GM19372 (cell line): ENCODE data around the gene FSHR.

Source experiments
- ATAC-seq: cut with Tn5 transposase; IDR thresholded peaks from one replicate; pipeline ENCODE4 v1.9.1; 2021; ENCODE audit warnings: mild to moderate bottlenecking, low read depth, moderate library complexity; ENCODE audit not compliant: unreplicated experiment

Gene FSHR

DNA sequence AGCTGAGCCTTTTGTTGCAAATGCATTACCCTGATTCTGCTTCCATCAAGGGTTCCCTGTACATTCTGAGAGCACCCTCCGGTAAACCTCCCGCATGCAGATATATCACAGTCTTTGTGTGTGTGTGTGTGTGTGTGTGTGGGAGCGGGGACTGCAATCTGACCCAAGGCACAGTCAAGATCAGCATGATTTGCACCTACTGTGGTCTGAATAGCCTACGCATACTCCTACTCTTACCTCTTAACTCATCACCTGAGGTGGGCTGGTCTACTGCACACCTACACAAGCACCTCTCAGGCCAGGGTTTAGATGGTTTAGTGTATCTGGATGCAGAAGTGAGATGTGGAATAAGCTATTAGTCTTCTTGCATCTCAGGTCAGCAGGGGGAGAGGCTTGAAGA, 174.6 kb downstream of the FSHR start:
- no peak for ATAC-seq

DNA sequence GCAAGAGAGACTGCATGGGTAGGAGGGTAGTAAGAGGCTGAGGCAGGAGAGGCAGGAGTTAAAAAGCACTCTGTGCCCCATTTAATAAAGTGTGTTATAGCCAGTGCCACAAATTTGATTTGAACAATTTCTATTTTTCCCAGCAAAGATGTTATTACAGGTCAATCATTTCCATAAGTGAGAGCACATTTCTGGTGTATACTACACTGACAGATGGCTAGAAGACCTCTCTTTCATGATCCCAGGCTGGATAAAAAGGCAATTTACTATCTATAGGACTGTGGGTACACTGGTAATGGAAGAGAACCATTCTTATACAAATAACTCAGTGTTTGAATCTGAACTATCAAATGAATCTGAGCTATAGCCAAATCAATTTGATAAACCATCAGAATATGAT, 176.2 kb downstream of the FSHR start:
- no peak for ATAC-seq

DNA sequence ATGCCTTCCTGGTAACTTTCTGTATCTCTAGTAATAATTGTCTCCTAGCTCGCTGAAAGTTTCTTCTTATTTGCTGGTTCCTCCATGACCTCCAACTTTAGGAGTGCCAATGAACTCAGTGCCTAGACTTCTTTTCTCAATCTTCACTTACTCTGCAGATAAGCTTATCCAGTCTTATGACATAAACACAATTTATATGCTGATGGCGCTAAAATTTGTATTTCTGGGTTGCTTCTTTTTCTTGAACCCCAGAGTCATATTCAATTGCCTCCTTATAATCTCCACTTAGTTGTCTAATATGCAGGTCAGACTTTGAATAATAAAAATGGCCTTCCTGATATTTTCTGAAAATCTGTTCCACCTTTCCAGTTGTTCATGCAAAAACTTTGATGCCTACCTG, 182.5 kb downstream of the FSHR start:
- no peak for ATAC-seq

DNA sequence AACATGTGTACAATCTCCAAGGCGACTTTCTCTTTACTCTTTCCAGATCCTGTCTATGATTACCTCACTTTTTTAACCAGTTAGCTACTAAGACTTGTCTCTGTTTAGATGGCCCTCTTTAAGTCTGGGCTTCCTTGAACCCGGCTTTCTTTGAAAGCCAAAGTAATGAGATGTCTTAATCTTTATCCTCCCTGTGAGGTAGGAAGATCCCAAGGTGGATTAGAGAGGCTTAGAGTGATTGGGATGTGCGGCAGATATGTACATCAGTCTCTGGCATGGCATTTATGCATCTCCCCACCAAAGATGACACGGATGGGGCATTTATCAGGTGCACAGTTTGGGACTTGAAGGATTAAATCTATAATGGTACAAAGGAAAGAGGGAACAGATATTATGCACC, 186.3 kb downstream of the FSHR start:
- ATAC-seq: no peak

DNA sequence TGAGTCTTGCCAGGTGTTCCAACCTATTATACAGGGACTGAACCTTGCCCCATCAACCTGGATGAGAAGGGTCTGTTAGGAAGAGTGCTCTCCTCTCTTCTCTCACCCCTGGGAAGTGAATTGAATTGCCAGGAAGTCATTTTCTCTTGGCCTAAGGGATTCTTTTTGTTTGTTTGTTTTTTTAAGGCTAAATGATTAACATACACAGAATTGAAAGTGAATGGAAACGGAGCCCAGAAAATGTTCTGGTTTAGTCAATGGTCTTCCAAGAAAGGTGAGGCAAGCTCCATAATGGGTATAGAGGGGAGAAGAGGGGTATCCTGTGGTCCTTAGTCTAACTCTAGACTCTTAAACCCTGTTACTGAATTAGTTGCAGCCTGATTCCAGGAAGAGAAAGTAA, 189.1 kb downstream of the FSHR start:
- no peak for ATAC-seq

DNA sequence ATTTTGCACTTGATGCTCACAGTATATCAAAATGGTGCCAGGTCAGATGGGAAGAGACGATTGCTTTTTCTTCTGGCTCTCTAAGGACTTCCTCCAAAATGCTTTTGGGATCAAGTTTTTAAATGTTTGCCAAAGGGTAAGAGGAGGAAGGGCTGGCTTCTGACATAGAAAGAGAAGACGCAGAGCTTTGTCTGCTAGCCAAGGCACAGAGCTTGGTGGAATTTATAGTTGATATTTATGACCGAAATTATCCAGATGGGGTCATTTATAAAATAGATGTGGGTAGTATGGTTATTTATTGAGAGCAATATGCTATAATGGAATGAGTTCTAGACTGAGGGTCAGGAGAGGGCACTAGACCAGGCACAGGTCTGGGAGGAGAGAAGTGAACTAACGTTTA, 193.3 kb downstream of the FSHR start:
- ATAC-seq: no peak

DNA sequence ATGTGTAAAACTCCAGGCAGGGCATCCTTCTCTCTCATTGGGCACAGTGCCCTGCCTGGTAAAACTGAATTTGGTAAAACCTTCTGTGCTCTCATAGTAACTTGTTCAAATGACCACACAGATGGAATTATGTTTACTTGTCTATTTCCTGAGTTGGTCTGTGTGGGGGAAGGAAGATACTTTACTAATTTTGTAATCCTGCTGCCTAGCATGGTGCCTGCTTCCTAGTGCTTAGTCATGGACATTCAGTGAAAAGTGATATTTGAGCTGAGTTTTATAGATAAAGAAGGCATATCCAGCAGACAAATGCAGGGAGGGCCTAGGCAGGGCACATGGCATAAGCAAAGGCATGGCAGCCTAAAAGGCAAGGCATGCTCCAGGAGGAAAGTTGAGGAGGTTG, 199.4 kb downstream of the FSHR start:
- ATAC-seq: no peak

DNA sequence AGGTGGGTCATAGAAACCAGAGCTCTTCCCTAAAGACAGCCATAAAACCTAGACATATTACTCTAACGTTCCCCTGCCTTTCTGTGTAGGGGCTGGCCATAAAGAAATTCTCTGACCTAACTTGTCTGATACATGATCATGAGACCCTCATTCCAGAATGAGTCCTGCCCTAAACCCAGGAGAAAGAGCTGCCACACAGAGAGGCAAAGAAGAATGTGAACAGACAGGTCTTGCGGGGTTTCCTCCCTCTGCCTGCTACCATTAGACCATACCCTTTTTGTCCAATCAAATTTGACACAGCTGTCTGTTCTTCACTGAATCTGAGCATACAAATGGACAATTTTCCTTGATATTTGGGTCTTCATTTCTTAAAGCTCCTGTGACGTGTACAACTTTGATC, 200.0 kb downstream of the FSHR start:
- ATAC-seq: no peak

DNA sequence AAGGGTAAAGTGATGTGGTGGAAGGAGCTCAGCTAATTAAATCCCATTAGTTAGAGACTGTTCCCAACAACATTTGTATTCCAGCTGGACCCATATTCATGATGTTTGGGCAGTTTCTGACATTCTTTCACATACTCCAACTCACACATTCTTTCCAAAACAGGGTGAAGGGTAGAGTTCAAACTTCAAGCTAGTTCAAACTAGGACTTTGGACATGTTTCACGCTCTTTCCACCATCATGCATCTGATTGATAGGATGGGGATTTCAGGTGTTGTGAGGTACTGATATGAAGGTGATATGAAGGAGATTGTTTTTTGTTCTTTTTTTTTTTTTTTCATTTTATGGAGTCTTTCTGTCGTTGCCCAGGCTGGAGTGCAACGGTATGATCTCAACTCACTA, 201.7 kb downstream of the FSHR start:
- ATAC-seq: no peak

DNA sequence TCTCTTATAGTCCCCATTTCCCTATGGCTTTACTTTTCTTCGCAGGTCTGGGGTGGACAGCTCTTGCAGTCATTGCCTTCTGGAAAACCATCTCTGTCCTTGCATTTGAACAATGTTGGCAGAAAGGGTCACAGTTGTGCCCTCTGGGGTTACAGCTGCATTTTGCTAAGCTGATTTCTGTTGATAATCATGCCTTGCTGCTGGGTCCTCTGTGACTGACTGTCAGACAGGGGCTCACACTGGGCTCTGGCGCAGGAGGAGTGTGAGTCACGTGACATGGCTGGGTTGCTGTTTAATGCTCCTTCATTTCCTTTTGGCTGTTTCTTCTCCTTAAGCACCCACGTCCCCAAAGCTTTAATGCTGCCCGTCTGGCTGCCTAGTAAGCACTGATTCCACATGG, 202.2 kb downstream of the FSHR start:
- ATAC-seq: no peak

DNA sequence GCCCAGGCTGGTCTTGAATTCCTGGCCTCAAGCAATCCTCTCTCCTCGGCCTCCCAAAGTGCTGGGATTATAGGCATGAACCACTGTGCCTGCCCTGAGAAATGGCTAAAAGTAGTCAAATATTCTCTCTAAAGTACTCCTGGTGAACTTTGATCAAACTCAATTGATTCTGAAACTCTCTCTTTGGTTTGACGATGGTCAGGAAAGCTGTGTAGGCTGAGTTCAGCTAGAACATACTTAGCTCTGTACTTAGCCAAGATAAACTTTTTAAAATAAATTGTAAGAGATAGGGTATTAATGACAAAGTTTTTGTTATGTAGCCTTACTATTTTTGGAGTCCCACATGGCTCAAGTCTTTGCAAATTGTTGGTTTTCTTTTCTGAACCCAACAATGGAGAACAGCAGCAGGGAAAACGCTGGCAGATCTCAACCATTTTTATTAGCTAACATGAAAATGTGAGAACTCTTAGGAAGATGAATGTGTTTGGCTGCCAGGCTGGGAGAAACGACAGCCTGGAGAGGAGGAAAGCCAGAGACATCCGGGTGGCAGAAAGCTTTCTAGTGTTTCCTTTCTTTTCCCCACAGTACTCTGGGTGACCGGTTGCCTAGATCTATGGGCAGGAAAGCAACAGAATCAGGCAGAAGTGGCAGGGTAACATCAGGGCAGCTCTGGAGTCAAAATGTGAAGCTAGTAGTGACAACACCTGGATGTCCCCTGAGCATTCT, 205.8 kb downstream of the FSHR start:
- no peak for ATAC-seq

DNA sequence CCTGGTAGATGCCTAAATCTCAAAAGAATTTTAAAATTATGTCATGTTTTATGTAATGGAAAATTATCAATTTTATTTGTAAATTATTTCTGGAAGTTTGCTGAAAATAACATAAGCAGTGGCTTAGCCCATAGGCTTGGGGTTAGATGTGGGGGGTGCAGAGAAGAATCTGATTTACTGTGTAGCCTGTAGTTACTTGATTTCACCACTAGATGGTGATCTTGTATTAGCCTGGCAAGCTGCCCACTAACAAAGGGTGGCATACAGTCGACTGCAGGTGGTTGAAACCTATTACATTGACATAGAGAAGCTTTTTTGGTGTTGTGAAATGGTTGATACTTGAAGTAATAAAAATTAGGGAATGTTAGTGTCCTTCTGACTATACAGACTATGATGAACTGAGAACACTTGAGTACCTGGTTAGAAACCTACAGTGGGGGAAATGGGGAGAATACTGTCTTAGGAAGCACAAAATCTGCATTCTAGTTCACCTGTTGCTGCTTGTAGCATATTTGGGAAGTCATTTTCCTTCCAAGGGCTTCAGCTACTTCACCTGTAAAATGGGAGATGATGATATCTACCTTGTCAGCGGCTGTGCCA, 207.8 kb downstream of the FSHR start:
- peak; percentile 89 for ATAC-seq

DNA sequence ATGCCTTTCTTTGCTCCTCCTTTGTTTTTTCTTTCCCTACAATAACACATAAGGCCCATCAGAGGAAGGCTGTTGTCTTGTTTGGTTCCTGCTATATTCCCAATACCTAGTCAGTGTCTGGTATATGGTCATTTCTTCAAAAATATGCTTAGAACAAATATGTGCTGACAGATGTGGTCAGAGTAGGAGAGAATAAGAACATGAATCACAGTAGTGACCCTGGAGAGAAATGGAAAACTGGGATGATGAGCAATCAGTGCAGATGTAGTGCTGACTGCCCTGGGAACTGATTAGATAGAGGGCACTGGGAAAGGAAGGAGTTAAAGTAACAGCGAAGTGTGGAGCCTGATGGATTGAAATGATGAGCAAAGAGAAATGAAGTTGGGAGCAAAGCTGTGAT, 209.4 kb downstream of the FSHR start:
- ATAC-seq: no peak

DNA sequence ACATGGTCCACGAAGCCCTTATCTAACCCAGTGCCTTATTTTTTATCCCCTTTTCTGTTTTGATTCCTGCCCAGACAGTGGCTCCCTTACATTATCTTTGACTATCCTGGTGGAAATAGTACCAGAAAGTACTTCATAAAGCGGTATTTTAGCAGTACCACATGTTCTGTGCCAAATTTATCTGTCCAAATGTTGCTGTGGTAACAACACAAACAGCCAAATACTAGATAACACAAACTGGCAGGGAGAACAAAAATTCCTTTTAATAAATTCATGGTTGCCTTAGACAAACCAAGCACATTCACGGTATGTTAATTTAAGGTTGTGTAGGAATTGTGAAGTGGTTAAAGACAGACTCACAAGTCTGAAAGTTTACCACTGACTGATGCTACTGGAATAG, 210.9 kb downstream of the FSHR start:
- ATAC-seq: no peak

DNA sequence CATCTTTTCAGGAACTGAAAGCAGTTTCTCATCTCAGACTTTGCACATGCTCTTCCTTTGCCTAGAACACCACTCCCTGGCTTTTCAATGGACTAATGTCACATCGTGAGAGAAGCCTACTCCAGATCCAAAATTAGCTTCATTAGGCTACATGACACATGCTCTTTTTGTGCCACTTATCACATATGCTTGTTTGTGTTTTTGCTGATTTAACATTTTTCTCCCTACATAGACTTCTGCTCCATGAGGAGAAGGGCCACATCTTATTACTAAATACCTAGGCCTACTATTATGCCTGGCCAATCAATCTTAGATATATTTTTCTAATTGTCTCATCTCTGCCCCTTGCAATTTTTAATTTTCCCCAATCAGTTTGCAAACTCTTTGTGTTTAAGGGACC, 212.4 kb downstream of the FSHR start:
- no peak for ATAC-seq

DNA sequence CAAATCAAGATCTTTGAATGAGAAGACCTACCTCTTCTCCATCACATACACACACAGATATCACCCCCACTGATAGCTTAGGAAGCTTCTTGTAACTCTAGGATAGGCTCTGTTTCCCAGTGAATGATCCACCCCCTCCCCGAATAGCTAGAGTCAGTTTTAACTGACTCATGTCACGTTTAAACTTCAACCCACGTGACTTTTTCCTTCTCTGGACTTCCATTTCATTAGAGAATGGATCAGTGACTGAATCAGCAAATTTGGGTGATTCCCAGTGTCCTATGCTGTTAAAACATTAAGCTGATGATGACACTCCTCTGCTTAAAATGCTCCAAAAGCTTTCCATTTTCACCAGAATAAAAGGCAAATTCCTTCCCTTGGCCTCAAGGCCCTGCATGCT, 212.9 kb downstream of the FSHR start:
- no peak for ATAC-seq

DNA sequence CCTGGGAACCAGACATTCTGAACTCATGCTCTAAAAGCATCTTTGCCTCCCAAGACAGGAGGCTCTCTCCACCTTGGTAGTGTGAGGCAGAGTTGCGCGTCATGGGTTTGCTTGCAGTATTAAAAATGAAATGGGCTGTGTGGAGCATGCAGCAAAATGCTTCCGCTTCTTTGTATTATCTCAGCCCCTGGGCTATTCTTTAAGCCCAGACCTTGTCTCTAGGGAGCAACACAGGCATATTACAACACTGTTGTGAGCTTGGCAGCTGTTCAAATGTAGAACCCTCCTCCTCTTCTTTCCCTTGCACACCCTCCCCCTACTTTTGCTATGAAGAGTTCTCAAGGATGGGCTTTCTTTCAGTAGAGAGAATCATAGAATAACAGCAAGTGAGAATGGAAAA, 213.7 kb downstream of the FSHR start:
- ATAC-seq: no peak

DNA sequence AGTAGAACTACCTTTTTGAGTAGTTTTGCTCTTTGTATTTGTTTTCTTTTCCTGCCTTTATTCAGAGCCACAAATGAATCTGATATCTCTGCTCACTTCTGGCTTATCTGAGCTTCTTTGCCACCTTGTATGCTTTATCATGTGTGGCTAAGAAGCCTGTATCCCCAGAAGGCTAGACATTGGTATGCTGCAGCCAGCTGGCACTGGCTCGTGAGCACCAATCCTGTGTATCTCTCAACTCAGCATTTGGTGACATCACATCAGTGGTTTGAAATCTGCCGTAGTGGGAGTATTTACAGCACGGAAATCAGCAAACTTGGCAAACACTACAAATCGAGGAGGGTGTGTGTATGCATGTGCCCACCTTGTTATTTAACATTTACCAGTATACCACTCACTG, 215.1 kb downstream of the FSHR start:
- ATAC-seq: no peak

DNA sequence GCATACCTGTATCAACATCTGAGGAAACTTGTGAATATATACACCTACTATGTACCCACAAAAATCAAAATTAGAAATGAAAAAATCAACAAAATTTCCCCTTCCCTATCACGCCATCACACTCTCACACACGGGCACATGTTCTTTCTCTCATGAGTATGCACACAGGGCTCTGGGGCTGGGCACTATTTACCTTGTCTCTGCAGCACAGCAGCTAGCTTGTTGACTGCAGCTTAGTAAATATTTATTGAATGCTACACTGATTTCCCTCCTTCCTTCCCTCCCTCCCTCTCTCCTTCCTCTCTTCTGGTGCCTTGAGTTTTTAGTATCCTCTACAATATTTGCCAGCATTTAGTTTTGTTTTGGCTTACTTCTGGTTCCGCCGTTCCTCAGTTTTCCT, 216.1 kb downstream of the FSHR start:
- no peak for ATAC-seq

DNA sequence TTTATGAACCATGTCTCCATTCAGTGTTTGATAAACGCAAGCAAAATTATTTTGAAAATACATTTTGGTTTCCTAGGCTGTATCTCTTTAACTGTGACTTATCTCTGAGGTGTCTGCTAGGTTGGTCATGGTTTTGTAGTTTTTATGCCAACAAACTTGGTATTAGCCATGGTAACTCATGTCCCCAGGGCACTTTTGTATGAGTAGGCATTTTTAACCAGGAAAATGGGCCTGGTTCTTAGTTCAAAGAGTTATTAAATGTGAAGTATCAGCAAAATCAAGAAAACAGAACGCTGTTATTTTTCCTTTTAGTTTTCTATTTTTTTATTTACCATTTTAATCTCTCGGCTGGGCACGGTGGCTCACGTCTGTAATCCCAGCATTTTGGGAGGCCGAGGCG, 219.5 kb downstream of the FSHR start:
- ATAC-seq: no peak

DNA sequence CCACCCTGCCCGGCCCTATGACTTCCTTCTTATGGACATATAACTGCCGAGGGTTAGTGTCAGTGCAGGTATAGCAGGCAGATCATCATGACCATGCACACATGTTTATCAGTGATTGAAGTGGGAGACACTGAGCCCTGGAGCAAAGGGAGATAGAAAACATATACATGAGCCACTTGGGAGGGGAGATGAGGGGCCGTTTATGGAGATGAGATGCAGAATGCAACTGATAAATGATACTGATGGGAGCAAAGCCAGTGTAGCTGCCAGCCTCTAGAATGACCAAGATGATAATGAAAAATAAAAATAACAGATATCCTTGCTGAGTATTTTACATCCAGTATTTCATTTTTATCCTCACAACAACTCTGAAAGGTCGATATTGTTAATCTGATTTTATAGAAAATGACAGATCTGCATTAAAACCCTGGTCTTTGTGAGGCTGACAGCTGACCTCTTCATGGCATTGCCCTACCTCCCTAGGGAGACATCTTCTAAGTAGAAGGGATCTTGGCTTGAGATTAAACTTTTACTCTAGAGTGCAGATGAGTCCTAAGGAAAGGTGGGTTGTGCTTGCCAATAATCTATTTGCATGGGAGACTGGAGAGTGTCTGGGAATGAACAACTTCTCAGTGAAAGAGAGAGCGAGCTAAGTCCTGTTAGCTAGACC, 220.4 kb downstream of the FSHR start:
- ATAC-seq: no peak

DNA sequence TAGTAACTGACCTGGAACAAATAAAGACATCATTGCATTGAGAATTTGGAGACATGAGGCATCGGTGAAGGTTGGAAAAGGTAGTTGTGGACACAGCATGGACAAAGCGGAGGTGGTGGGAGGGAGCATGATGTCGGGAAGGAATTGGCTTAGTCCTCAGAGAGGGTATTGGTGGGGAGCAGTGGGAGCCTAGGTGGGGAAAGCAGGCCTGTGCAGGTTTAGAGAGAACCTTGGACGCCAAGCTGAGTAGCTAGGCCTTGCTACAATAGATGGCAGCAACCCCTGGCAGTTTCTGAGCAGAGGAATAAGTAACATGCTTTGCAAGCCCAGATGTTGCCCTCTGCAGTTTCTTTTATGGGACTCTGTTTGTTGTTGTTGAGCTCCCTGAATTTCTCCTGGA, 221.6 kb downstream of the FSHR start:
- no peak for ATAC-seq
